ENCODE data around the gene SOHLH1. TPM values are rescaled to one million over a fixed set of nuclear protein-coding genes. Genes with fewer than 3 reads are reported as not detected.

Gene SOHLH1
- total RNA-seq, 4 donors from 2014 or later, result not detected

DNA sequence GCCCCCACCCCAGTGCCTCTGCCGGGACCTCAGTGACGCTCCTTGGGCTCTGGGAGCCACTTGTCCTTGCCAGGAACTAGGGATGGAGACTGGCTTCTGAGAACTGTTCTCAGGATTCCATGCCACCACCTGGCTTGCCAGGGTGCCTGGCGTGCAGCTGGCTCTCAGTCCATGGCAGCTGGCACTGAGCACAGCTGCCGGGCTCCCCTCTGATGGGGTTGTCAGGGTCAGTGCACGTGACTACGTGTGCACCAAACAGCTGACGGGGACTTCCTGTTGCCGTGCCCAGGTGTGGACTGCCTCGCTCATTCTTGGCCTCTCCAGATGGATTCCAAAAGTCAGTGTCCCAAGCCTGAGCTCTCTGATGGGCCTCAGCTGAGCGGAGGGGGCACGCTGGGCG lies 12.1 kb upstream of the SOHLH1 start:
- 82 to 92% methylated on average over 5 to 7 of the region's 12 CpGs for WGBS, 2 donors
- H3K4me1 ChIP-seq, result no peaks in the 10 kb centered on the region
- no peak for TF ChIP-seq POLR2A (IDR thresholded peaks at IDR 0.05)
- TF ChIP-seq, protein P1, sequence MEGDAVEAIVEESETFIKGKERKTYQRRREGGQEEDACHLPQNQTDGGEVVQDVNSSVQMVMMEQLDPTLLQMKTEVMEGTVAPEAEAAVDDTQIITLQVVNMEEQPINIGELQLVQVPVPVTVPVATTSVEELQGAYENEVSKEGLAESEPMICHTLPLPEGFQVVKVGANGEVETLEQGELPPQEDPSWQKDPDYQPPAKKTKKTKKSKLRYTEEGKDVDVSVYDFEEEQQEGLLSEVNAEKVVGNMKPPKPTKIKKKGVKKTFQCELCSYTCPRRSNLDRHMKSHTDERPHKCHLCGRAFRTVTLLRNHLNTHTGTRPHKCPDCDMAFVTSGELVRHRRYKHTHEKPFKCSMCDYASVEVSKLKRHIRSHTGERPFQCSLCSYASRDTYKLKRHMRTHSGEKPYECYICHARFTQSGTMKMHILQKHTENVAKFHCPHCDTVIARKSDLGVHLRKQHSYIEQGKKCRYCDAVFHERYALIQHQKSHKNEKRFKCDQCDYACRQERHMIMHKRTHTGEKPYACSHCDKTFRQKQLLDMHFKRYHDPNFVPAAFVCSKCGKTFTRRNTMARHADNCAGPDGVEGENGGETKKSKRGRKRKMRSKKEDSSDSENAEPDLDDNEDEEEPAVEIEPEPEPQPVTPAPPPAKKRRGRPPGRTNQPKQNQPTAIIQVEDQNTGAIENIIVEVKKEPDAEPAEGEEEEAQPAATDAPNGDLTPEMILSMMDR (IDR thresholded peaks at IDR 0.05), result no peak
- DNase-seq, result no peak
- H3K27ac ChIP-seq, result no peak overlapping the region
- no peaks in the 10 kb centered on the region for H3K9me3 ChIP-seq
- H3K27me3 ChIP-seq, result peaks cover 3% of the 10 kb centered on the region
- intact Hi-C loops (cut with DNase I), result no loop called here
- H3K36me3 ChIP-seq, result no peaks in the 10 kb centered on the region
- no peak overlapping the region for H3K4me3 ChIP-seq (replicated peaks in 1 of 3)

DNA sequence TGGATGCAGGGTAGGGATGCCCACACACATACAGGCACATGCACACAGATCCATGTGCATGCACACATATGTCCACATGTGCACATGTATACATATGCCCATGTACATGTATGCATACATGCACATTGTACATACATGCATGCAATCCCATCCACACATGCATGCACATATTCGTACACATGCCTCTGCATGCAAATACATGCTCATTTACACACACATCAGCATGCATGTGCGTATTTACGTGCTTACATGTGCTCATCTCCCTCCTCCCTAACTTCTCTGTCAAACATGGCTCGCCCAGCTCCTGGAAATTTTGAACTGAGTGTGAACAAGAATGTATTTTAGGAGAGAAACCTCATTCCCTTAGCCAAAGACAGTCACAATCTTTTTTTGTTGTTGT lies 8.9 kb upstream of the SOHLH1 start:
- no peak overlapping the region for H3K4me3 ChIP-seq (replicated peaks in 1 of 3)
- no peaks in the 10 kb centered on the region for H3K36me3 ChIP-seq
- TF ChIP-seq, protein P1 (IDR thresholded peaks at IDR 0.05), result no peak
- no peak for TF ChIP-seq POLR2A (IDR thresholded peaks at IDR 0.05)
- no peak overlapping the region for H3K27ac ChIP-seq
- WGBS, 2 donors, result 85 to 86% methylated on average over 4 of the region's 4 CpGs
- no peaks in the 10 kb centered on the region for H3K27me3 ChIP-seq
- intact Hi-C loops (cut with DNase I), result no loop called here
- no peak for DNase-seq
- H3K9me3 ChIP-seq, result no peaks in the 10 kb centered on the region
- no peaks in the 10 kb centered on the region for H3K4me1 ChIP-seq

DNA sequence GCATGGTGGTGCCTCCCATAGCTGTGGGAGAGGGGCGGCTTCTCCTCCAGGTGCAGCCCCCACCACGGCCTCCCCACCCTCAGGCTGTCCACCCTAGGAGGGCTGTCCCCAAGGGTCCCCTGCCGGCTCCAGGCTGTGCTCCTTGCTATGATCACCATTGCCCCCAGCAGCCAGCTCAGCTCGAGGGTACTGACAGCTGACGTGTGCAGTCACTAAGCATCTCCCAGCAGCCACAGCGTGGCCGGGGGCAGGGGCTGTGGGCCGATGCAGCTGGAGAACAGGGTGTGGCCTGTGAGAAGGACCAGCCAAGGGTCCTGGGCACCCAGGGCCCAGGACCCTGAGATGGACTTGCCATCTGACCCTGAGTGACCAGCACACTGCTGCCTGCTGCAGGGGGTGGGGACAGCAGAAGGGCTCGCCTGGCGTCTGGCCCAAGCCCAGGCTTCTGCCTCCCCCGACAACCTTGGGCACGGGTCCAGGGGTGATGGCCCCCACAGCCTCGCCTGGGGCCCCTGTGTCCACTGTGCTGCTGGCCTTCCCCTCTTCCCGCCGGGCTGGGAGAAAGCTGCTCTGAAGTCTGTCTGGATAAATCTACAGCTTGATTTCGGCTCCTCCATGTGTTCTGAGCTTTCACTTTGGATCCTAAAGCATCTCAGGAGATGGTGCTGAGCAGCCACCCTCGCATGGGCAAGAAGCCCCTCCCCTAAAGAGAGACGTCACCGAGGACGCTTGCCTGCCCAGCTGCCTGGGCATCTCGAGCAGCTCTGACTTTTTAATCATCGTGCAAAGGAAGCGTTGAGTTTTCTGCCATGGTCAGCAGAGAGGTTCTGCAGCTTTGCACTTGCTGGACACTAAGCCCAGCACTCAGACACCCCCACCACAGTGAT lies 8.2 kb upstream of the SOHLH1 start:
- H3K27me3 ChIP-seq, result no peaks in the 10 kb centered on the region
- no peak for DNase-seq
- H3K4me3 ChIP-seq (replicated peaks in 1 of 3), result no peak overlapping the region
- TF ChIP-seq POLR2A (IDR thresholded peaks at IDR 0.05), result no peak
- TF ChIP-seq, protein P1 (IDR thresholded peaks at IDR 0.05), result no peak
- 19 to 20% methylated on average over 13 to 16 of the region's 23 CpGs for WGBS, 2 donors
- no peaks in the 10 kb centered on the region for H3K36me3 ChIP-seq
- no peaks in the 10 kb centered on the region for H3K9me3 ChIP-seq
- H3K4me1 ChIP-seq, result peaks cover 0 to 1% of the 10 kb centered on the region in 2 donors
- intact Hi-C loops (cut with DNase I), result no loop called here
- no peak overlapping the region for H3K27ac ChIP-seq

DNA sequence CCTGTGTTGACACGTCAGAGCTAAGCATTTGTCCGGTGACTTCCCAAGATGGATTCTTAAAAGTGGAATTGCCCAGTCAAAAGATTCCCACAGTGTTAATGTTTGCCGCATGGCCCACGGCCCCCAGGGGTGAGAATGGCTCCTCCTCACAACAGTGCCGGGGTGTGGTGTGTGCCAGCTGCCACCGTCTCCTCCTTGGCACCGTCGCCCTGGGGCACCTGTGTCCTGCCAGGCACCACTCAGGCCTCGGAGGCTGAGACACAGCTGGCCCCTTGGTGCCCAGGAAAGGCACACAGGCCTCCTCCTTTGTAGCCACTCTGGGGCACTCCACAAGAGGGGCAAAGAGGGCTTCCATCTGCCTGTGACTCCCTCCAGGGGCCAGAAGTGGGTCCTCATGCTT lies 7.0 kb upstream of the SOHLH1 start:
- intact Hi-C loops (cut with DNase I), result no loop called here
- 87 to 95% methylated on average over 6 to 9 of the region's 9 CpGs for WGBS, 2 donors
- H3K27me3 ChIP-seq, result no peaks in the 10 kb centered on the region

DNA sequence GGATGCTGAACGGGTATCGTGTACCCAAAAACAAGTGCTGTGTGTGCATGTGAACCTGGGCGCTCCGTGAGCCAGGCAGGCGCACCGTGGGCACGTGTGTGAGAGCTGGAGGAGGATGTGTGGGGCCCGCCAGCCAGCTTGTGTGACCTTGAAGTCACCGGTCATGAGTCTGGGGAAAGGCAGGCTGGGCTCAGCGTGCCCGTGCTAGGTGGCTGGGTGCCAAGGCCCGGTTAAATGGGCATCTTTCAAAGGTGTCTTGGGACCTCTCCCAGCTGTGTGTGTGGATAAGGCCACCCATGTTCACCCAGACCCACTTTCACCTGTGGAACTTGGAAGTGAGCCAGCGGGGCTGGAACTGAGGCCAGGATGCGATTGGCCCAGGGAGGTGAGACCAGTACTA lies 6.1 kb upstream of the SOHLH1 start:
- Histone ChIP-seq H3K27ac (no peak overlapping the region), H3K27me3 (no peaks in the 10 kb centered on the region), H3K9me3 (no peaks in the 10 kb centered on the region), H3K4me3 (replicated peaks in 1 of 3) (no peak overlapping the region), H3K4me1 (peaks cover 4 to 12% of the 10 kb centered on the region in 2 donors), H3K36me3 (no peaks in the 10 kb centered on the region)
- DNase-seq, result no peak
- 62 to 74% methylated on average over 11 to 13 of the region's 14 CpGs for WGBS, 2 donors
- intact Hi-C loops (cut with DNase I), result no loop called here
- no peak for TF ChIP-seq POLR2A (IDR thresholded peaks at IDR 0.05)
- TF ChIP-seq, protein P1 (IDR thresholded peaks at IDR 0.05), result no peak

More for the DNA sequence above, 7.0 kb upstream of the SOHLH1 start:
- no peak for TF ChIP-seq POLR2A (IDR thresholded peaks at IDR 0.05)
- TF ChIP-seq, protein P1 (IDR thresholded peaks at IDR 0.05), result no peak
- Histone ChIP-seq H3K4me3 (replicated peaks in 1 of 3) (no peak overlapping the region), H3K9me3 (no peaks in the 10 kb centered on the region), H3K36me3 (no peaks in the 10 kb centered on the region), H3K4me1 (peaks cover 4 to 12% of the 10 kb centered on the region in 2 donors), H3K27ac (no peak overlapping the region)
- DNase-seq, result no peak
